Thymus (tissue), 11 donors: ENCODE data around the gene EMC9. TPM values are rescaled to one million over a fixed set of nuclear protein-coding genes. Genes with fewer than 3 reads are reported as not detected.

Experiments used
- DNase-seq, 9 donors: peaks; one replicate each; pipeline ENCODE4 v3.0.0-alpha.2; 2013; ENCODE audit warnings: low spot score in 9 of 9, low read depth in 6 of 9, missing footprints in 1 of 9
- H3K27ac ChIP-seq, 2 donors: one replicate each; pipeline ENCODE4 v1.5.1; 2013; ENCODE audit warnings: control low read depth in 1 of 2, low read depth in 1 of 2, low read length in 1 of 2, mild to moderate bottlenecking in 1 of 2, moderate library complexity in 1 of 2
- H3K27me3 ChIP-seq, 2 donors: one replicate each; pipeline ENCODE4 v1.5.1; 2013; ENCODE audit warnings: low read length in 1 of 2; ENCODE audit not compliant: control insufficient read depth in 2 of 2, insufficient read depth in 1 of 2
- H3K36me3 ChIP-seq, 2 donors: one replicate each; pipeline ENCODE4 v1.5.1; 2013; ENCODE audit warnings: low read length in 1 of 2, mild to moderate bottlenecking in 1 of 2, moderate library complexity in 1 of 2; ENCODE audit not compliant: control insufficient read depth in 2 of 2, insufficient read depth in 2 of 2
- H3K4me1 ChIP-seq, 2 donors: one replicate each; pipeline ENCODE4 v1.5.1; 2013; ENCODE audit warnings: low read length in 2 of 2; ENCODE audit not compliant: control insufficient read depth in 2 of 2, insufficient read depth in 2 of 2
- H3K4me3 ChIP-seq, 2 donors: one replicate each; pipeline ENCODE4 v1.5.1; 2013; ENCODE audit warnings: low read length in 2 of 2, control low read depth in 1 of 2, mild to moderate bottlenecking in 1 of 2
- H3K9me3 ChIP-seq, 2 donors: one replicate each; pipeline ENCODE4 v1.5.1; 2013; ENCODE audit warnings: low read length in 1 of 2, mild to moderate bottlenecking in 1 of 2; ENCODE audit not compliant: control insufficient read depth in 2 of 2, insufficient read depth in 1 of 2
- WGBS: extraction: QIAGEN DNeasy Blood & Tissue Kit; methylation state at CpG from one replicate; pipeline ENCODE4 v1.1.7; 2013; 5-methylcytosine and 5-hydroxymethylcytosine counted together
- polyA plus RNA-seq: library from polyadenylated mRNA; stranded (reverse); fragments of 200-250 nt; gene quantifications from one replicate; pipeline ENCODE4 v1.2.3, GENCODE V29; 2013
- total RNA-seq: library from RNA; stranded (reverse); fragments of 120-200 nt; gene quantifications from one replicate; pipeline ENCODE4 v1.2.4, GENCODE V29; 2013
- donor health status: healthy.

EMC9 gene
- total and polyA plus RNA-seq, 2 donors, result 26.8 to 40.8 TPM

- WGBS, result 97% methylated on average over 11 of the region's 11 CpGs
- H3K36me3 ChIP-seq, result peaks cover 53 to 61% of the 10 kb centered on the region in 2 donors
- peaks cover 10 to 24% of the 10 kb centered on the region in 2 donors for H3K4me1 ChIP-seq
- H3K4me3 ChIP-seq, result no peak overlapping the region
- H3K27ac ChIP-seq, result no peak overlapping the region
- no peak for DNase-seq
- H3K9me3 ChIP-seq, result no peaks in the 10 kb centered on the region
- no peaks in the 10 kb centered on the region for H3K27me3 ChIP-seq
Observed at GRCh38 chr14:24185741-24186140, 44.4 kb upstream of the EMC9 start.

- 98% methylated on average over 7 of the region's 7 CpGs for WGBS
- Histone ChIP-seq H3K4me1 (peaks cover 10 to 24% of the 10 kb centered on the region in 2 donors), H3K27me3 (no peaks in the 10 kb centered on the region), H3K36me3 (peaks cover 60 to 63% of the 10 kb centered on the region in 2 donors), H3K4me3 (no peak overlapping the region), H3K9me3 (no peaks in the 10 kb centered on the region), H3K27ac (no peak overlapping the region)
- no peak for DNase-seq
Observed at GRCh38 chr14:24185026-24185425, 43.6 kb upstream of the EMC9 start.

DNA sequence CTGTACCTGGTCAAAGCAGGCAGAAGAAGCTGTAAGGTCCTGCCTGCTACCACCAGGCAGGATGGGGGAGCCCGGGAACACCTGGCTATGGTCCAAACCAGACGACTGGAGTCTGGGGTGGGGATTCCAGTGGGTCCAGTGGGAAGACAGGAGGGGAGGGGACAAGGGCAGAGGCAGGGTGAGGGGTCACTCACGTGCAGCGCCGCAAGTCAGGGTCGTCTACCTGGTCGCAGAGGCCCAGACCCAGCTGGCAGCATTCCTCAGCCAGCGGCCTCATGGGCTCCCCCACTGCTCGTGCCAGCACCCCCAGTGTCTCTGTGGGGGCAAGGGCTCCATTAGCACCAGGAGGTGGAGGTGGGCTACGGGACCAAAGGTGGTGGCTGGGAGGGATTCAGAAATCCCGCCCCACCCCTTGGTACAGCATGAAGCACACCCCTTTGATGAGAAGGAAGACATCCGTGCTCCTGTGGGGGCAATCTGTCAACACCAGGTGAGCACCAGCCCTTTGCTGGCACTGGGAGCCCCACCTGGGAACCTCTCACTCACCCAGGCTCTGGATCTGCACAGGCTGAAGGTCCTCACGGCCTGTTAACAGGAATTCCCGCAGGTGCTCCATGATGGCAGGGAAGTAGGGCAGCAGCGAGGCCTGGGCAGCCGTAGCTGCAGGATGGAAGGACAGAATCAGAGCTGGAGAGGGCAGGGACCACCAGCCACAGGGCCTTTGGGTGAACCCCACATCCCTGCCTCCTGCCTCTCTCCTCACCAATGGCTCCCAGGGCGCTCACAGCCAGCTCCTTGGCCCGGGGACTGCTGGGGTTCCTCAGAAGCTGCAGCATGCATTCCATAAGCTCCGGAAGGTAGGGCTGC, 42.9 kb upstream of the EMC9 start:
- WGBS, result 97% methylated on average over 19 of the region's 19 CpGs
- Histone ChIP-seq H3K4me1 (peaks cover 10 to 22% of the 10 kb centered on the region in 2 donors), H3K4me3 (no peak overlapping the region), H3K9me3 (no peaks in the 10 kb centered on the region), H3K36me3 (peaks cover 66 to 67% of the 10 kb centered on the region in 2 donors), H3K27ac (no peak overlapping the region), H3K27me3 (no peaks in the 10 kb centered on the region)
- no peak for DNase-seq

GRCh38 chr14:24183014-24183481, 41.7 kb upstream of the EMC9 start:
- Histone ChIP-seq H3K36me3 (peaks cover 79 to 80% of the 10 kb centered on the region in 2 donors), H3K4me3 (no peak overlapping the region), H3K27ac (no peak overlapping the region), H3K9me3 (no peaks in the 10 kb centered on the region), H3K4me1 (peaks cover 6 to 11% of the 10 kb centered on the region in 2 donors), H3K27me3 (no peaks in the 10 kb centered on the region)
- no peak for DNase-seq
- 97% methylated on average over 15 of the region's 15 CpGs for WGBS

DNA sequence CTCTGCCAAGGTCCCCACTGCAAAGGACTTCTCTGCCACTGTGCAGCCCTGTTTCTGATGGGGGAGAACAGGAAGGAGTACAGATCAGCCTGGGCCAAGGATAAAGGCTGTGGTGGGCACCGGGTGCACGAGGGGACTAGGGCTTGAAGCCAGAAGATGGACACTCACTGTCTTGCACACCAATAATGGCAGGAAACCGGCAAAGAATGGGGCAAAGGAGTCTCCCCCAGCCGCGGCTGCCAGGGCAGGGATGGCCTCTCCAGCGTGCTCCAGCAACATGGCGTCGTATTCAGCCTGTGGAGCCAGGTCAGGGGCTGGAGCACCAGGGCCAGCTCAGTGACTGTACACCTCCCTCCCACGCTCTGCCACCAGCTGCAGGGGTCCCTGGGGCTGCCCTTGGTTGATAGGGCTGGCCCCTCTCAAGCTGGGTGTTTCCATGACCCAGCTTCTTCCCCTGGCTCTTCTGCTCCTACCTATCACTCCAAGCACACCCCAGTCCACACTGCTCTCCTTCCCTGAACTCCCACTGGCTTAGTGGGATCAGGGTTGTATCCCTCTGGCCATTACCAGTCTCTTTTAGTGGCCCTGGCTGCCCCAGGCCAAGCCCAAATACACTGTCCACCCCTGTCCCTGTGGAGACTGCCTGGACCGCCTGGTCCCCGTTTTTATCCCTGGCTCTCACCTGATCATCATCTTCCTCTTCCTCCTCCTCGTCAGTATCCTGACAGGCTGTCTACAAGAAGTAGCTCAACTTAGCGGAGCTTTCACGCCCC, 40.9 kb upstream of the EMC9 start:
- WGBS, result 96% methylated on average over 14 of the region's 14 CpGs

DNA sequence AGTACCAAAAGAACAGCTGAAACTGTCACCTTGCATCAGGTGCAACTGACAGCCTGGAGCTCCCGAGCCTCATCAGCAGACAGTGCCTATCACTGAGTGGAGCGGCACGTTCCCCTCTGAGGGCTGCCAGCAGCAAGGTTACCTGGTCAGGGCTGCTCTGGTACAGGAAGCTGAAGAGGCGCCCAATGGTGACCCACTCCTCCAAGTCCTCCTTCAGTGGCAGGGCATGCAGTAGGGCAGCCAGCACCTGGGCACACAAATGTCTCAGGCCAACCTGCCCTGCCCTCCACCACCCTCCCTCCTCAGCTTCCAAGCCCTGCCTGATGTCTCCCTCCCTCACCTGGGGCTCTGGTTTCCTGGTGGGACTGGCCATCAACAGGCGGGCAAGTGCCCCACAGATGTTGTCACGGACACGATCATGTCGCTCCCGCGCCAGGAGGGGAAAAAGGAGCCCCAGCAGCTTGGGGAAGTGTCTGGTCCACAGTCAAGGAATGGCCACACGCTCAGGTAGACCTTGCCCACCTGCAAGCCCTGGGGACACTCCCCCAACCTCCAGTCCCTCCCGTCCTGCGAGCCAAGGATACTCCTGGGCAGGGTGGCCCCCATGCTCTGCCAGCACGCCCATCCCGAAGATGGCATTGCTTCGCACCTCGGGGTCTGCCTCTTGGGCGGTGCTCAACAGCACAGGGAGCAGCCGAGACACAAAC, 40.1 kb upstream of the EMC9 start:
- no peak for DNase-seq

More for the DNA sequence above, 40.9 kb upstream of the EMC9 start:
- no peaks in the 10 kb centered on the region for H3K9me3 ChIP-seq
- peaks cover under 1 to 3% of the 10 kb centered on the region in 2 donors for H3K4me1 ChIP-seq
- DNase-seq, result no peak
- no peak overlapping the region for H3K27ac ChIP-seq
- no peak overlapping the region for H3K4me3 ChIP-seq
- peaks cover 86 to 87% of the 10 kb centered on the region in 2 donors for H3K36me3 ChIP-seq
- H3K27me3 ChIP-seq, result no peaks in the 10 kb centered on the region

DNA sequence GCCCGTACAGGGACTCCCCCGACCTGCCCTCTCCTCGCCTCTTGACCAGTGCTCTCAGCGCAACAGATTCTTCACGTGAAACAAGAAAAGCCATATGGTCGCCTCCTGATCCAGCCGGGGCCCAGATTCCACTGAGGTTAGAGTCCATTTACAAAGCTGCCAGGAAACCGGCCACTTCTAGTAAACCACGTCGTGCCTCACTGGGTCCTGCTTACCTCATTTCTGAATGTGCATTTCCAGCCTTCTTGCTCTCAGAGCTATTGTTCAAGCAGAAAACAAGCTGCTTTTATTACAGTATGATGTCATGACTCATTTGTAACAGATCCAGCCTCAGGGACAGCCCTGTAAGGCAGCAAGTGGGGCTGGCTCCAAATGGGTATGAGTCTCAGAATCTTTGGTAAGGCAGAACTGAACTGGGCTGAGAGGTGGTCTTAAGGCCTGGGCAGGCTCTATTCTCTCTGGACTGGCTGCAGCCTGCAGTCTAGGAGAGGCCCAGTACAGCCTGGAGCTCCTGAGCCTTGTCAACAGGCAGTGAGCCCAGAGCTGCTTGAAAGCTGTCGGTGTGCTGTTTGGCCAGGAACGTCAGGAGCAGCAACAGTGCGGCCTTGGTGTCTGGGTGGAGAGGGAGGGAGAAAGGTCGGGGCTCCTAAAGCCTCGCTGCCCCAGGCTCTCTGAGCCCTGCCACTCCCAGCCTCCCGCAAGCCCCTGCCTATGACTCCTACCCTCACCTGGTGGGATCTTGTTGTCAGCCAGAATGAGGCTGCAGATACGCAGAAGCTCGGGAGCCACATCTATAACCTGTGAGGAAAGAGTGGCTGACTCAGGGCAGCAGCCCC, 38.8 kb upstream of the EMC9 start:
- no peaks in the 10 kb centered on the region for H3K27me3 ChIP-seq
- no peaks in the 10 kb centered on the region for H3K9me3 ChIP-seq
- peaks cover 0 to under 1% of the 10 kb centered on the region in 2 donors for H3K4me1 ChIP-seq
- peaks cover 84 to 93% of the 10 kb centered on the region in 2 donors for H3K36me3 ChIP-seq
- no peak overlapping the region for H3K27ac ChIP-seq
- no peak for DNase-seq
- 97% methylated on average over 18 of the region's 18 CpGs for WGBS
- no peak overlapping the region for H3K4me3 ChIP-seq

More for the DNA sequence above, 40.1 kb upstream of the EMC9 start:
- H3K4me3 ChIP-seq, result no peak overlapping the region
- H3K27me3 ChIP-seq, result no peaks in the 10 kb centered on the region
- WGBS, result 97% methylated on average over 19 of the region's 19 CpGs
- H3K9me3 ChIP-seq, result no peaks in the 10 kb centered on the region
- H3K27ac ChIP-seq, result no peak overlapping the region
- no peaks in the 10 kb centered on the region for H3K4me1 ChIP-seq
- H3K36me3 ChIP-seq, result peaks cover 89 to 95% of the 10 kb centered on the region in 2 donors

DNA sequence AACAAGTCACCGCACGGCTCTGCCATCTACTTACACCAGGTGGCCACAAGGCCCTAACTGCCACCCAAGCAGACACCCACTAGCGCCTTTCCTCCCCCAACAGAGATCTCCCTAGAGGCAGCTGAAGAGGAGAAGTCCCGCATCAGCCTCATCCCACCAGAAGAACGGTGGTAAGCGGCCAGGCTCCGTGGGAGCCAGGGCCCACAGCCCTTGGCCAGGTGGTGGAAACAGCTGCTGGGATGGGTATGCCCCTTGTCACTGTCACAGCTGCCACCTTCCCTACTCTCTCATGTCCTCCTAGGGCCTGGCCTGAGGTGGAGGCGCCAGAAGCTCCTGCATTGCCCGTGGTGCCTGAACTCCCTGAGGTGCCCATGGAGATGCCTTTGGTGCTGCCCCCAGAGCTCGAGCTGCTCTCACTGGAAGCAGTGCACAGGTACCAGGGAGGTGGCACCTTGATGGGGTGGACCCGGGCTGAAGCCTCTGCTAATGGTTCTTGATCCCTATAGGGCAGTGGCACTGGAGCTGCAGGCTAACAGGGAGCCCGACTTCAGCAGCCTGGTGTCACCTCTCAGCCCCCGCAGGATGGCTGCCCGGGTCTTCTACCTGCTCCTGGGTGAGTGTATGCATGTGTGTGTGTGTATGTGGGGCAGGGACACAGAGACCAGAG, 38.0 kb upstream of the EMC9 start:
- Histone ChIP-seq H3K27ac (no peak overlapping the region), H3K9me3 (no peaks in the 10 kb centered on the region), H3K4me3 (no peak overlapping the region), H3K4me1 (peaks cover 0 to 7% of the 10 kb centered on the region in 2 donors), H3K27me3 (no peaks in the 10 kb centered on the region), H3K36me3 (peaks cover 88 to 90% of the 10 kb centered on the region in 2 donors)
- 93% methylated on average over 14 of the region's 14 CpGs for WGBS
- no peak for DNase-seq
